MM.1S (cell line): ENCODE results near the gene MTLN.
"Not testable (repeated sequence)": the region's sequence is repeated elsewhere in the genome, so short reads cannot be mapped to it uniquely, and the experiment has no call there.

Source experiments
- CTCF ChIP-seq: fragments of 300-600 bp; sonication (generic); IDR thresholded peaks from 2 replicates; pipeline ENCODE4 v1.5.1; 2016; ENCODE audit warnings: antibody characterized with exemption, low read length, mixed read lengths
- EZH2phosphoT487 ChIP-seq: fragments of 300-600 bp; sonication (generic); IDR thresholded peaks from 2 replicates; pipeline ENCODE4 v1.6.1; 2018; ENCODE audit warnings: antibody characterized with exemption, low read length

GRCh38 chr2:110248081-110248795 lies 35.9 kb upstream of the MTLN start:
- not testable (repeated sequence) for TF ChIP-seq CTCF, EZH2phosphoT487
